MM.1S (cell line): ENCODE data around the gene CYP20A1.

Experiments
- EZH2 ChIP-seq: fragments of 300-600 bp; sonication (generic); optimal IDR thresholded peaks from 2 replicates; pipeline ENCODE3; 2017; ENCODE audit warnings: low read depth, mild to moderate bottlenecking, antibody characterized with exemption, low read length, mixed read lengths
- EZH2phosphoT487 ChIP-seq: fragments of 300-600 bp; sonication (generic); IDR thresholded peaks from 2 replicates; pipeline ENCODE4 v1.6.1; 2018; ENCODE audit warnings: antibody characterized with exemption, low read length
- TF ChIP-seq, protein P1 (sequence below): fragments of 300-600 bp; sonication (generic); IDR thresholded peaks from 2 replicates; pipeline ENCODE4 v1.5.1; 2016; ENCODE audit warnings: antibody characterized with exemption, low read length, mixed read lengths

DNA sequence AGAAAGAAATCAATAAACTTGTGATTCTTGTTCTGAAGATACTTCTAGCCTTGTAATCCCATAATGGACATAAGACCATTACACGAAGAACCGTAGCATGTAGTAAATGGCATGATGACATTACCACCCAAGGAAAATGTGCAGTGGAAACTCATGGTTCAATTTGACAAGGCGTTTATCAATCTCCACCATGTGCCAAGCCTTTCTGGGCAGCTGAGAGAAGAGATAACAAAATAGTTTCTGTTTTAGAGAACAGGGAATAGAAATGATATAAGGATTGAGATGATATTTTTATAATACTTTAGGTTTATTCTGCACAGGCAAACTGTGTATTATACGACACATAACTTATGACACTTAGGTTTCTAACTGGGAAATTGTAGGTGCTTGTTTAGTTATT is 108.6 kb downstream of the CYP20A1 start:
- TF ChIP-seq, protein P1, sequence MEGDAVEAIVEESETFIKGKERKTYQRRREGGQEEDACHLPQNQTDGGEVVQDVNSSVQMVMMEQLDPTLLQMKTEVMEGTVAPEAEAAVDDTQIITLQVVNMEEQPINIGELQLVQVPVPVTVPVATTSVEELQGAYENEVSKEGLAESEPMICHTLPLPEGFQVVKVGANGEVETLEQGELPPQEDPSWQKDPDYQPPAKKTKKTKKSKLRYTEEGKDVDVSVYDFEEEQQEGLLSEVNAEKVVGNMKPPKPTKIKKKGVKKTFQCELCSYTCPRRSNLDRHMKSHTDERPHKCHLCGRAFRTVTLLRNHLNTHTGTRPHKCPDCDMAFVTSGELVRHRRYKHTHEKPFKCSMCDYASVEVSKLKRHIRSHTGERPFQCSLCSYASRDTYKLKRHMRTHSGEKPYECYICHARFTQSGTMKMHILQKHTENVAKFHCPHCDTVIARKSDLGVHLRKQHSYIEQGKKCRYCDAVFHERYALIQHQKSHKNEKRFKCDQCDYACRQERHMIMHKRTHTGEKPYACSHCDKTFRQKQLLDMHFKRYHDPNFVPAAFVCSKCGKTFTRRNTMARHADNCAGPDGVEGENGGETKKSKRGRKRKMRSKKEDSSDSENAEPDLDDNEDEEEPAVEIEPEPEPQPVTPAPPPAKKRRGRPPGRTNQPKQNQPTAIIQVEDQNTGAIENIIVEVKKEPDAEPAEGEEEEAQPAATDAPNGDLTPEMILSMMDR = no peak
- TF ChIP-seq EZH2 (no peak), EZH2phosphoT487 (no peak)
